ENCODE data around the gene PVR.

Gene PVR

DNA sequence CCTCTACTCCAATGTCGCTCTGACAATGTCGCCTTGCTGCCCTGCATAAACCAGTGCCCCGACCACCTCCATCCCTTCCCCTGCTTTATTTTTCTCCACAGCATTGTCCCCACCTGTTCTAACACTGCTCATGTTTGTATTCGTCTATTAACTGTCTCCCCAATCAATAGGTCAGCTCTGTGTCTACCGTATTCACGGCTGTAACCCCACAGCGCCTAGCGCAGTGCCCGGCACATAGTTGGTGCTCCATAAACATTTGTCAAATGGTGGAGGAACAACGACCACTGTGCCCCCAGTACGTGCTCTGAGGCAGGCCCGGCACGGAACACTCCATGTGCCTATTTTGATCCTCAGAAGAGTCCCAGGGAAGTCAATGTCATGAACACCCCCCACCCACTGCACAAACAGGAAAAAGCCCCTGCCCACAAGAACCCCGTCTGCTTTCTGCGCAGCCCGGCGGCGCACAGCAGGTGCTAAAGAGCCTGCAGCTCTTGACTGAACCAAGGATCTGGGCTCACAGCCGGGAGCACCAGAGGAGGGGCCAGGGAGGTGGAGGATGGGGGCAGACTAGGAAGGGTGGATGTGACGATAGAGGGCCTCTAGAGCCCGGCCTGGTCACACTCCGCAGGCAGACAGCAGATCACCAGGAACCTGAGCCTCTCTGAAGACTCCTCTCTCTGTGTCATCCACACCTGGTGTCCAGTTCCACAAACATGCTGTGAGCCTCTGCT, 53.4 kb downstream of the PVR start:
- DNase-seq (ENCODE audit: low spot score): no peak
- in situ Hi-C loops (cut with MboI; ENCODE audit: low sequenced_read_pairs, unreplicated experiment): no loop called here
- TF ChIP-seq, protein P1, sequence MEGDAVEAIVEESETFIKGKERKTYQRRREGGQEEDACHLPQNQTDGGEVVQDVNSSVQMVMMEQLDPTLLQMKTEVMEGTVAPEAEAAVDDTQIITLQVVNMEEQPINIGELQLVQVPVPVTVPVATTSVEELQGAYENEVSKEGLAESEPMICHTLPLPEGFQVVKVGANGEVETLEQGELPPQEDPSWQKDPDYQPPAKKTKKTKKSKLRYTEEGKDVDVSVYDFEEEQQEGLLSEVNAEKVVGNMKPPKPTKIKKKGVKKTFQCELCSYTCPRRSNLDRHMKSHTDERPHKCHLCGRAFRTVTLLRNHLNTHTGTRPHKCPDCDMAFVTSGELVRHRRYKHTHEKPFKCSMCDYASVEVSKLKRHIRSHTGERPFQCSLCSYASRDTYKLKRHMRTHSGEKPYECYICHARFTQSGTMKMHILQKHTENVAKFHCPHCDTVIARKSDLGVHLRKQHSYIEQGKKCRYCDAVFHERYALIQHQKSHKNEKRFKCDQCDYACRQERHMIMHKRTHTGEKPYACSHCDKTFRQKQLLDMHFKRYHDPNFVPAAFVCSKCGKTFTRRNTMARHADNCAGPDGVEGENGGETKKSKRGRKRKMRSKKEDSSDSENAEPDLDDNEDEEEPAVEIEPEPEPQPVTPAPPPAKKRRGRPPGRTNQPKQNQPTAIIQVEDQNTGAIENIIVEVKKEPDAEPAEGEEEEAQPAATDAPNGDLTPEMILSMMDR (IDR thresholded peaks at IDR 0.05; ENCODE audit: borderline replicate concordance, control extremely low read depth, extremely low read depth, insufficient read depth, missing control alignments): no peak

DNA sequence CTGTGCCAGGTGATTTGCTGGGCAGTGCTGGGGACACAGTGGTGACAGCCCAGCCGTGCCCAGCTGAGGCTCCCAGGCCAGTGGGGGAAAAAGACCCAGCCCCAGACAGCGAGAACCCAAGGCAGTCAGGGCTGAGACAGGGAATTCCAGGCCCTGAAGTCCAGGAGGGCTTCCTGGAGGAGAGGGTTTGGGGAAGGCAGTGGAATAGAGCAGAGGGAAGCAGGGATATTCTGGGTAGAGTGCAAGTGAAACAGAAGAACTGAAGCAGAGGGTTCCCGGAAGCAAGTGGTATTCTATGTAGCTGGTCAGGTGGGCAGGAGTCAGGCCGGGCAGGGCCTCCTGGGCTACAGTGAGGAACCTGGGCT, 53.9 kb downstream of the PVR start:
- in situ Hi-C loops (cut with MboI; ENCODE audit: low sequenced_read_pairs, unreplicated experiment): no loop called here
- TF ChIP-seq, protein P1 (IDR thresholded peaks at IDR 0.05; ENCODE audit: borderline replicate concordance, control extremely low read depth, extremely low read depth, insufficient read depth, missing control alignments): no peak
- DNase-seq (ENCODE audit: low spot score): no peak

DNA sequence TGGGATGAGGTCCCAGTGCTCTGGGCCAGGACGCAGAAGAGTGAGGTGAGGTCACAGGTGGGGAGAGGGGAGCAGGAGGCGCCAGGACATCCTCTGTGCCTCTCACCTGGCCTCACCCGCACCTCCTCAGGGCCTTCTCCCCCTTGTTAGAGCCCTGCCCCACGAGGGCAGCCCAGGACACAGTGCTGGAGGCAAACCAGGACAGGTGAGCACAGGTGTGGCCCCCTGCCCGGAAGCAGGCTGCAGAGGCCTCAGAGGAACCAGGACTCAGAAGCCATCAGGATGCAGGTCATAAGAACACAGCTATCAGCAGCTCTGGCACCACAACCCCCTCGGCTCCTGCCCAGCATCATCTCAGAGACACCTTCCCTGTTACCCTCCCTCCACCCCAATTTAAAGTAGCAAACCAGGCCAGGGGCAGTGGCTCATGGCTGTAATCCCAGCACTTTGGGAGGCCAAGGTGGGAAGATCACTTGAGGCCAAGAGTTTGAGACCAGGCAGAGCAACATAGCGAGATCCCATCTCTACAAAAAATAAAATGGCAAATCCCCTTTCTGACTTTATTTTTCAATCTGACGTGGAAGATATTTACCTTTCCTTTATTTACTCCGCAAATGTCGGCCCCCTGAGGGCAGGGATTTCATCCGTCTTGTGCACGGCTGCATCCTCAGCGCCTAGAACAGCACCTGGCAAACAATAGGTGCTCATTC, 54.9 kb downstream of the PVR start, which contains the start of gene CEACAM16:
Gene CEACAM16 (plus strand): TSS at position 660 of the 710 bp plus-strand sequence. CDS start 2,306 bp downstream, outside the sequence.
- no peak for DNase-seq (ENCODE audit: low spot score)
- TF ChIP-seq, protein P1 (IDR thresholded peaks at IDR 0.05; ENCODE audit: borderline replicate concordance, control extremely low read depth, extremely low read depth, insufficient read depth, missing control alignments): no peak
- in situ Hi-C loops (cut with MboI; ENCODE audit: low sequenced_read_pairs, unreplicated experiment): no loop called here

DNA sequence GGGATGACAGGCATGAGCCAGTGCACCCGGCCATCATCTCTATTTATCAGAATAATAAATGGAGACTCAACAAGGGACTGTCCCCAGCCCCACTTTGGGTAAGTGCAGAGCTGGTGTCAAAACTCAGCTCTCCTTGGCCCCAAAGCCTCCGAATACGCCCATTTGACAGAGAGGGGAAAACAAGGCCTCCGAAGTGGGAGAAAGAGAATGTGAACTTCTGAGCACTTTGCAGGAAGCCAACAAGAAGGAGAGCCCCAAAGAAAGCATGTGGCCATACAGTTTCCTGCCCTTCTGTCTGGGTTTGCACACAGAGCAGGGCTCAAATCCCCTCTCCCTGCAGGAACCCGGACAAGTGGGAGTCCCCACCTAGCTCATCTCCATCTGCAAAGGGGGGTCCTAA, 56.8 kb downstream of the PVR start:
- TF ChIP-seq, protein P1 (IDR thresholded peaks at IDR 0.05; ENCODE audit: borderline replicate concordance, control extremely low read depth, extremely low read depth, insufficient read depth, missing control alignments): no peak
- DNase-seq (ENCODE audit: low spot score): no peak
- in situ Hi-C loops (cut with MboI; ENCODE audit: low sequenced_read_pairs, unreplicated experiment): no loop called here

DNA sequence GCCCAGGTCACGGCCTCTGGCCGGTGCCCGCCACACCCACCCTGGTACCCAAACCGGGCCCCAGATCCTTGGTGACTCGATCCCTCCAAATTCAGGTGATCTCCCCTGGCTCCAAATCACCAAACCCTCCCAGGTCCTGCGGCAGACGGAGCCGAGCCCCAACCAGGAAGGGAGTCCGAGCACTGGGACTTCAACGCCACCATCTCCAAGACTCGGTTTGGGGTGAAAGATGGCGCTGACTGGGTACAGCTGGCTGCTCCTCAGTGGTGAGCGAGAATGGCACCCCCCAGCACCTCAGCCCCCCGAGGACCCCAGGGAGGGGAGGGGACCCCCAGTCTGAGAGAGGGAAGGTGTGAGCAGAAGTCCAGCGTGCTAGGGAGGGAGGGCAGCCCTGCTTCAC, 57.5 kb downstream of the PVR start:
- in situ Hi-C loops (cut with MboI; ENCODE audit: low sequenced_read_pairs, unreplicated experiment): no loop called here
- TF ChIP-seq, protein P1 (IDR thresholded peaks at IDR 0.05; ENCODE audit: borderline replicate concordance, control extremely low read depth, extremely low read depth, insufficient read depth, missing control alignments): no peak
- DNase-seq (ENCODE audit: low spot score): no peak

DNA sequence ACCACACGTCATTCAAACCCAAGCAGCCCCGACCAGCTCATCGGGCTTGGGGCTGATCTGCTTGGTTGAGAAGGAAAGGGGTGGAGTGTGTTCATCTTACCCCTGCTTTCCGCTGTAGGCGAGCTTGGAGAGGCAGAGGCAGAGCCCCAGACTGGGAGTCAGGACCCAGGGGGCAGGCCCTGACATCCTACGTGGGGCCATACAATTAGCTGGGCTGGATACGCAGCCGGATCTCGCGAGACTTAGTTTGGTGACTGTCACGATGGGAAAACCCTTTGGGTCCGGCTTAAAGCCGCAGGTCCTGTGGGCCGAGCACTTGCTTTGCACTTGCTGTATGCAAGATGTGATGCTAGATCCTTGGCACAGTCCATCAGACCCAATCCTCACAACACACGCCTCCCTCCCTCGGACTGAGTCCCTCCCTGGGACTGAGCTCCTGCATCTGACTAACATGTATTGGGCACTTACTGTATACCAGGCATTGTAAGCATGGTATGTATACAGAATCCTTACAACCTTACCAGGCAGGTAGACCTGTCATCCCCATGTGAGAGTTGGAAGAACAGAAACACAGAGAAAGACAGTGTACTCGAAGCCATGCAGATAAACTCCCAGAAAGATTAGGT, 59.0 kb downstream of the PVR start:
- TF ChIP-seq, protein P1 (IDR thresholded peaks at IDR 0.05; ENCODE audit: borderline replicate concordance, control extremely low read depth, extremely low read depth, insufficient read depth, missing control alignments): no peak
- in situ Hi-C loops (cut with MboI; ENCODE audit: low sequenced_read_pairs, unreplicated experiment): no loop called here
- DNase-seq (ENCODE audit: low spot score): no peak
